Prostate gland (tissue), 2 donors: ENCODE results near the gene BDKRB2. TPM values are rescaled to one million over a fixed set of nuclear protein-coding genes. Genes with fewer than 3 reads are reported as not detected.

ENCODE experiments used
- DNase-seq: peaks from one replicate; pipeline ENCODE4 v3.0.0-alpha.2; 2019; ENCODE audit warnings: low spot score
- H3K27ac ChIP-seq, 2 donors: fragments of 200-600 bp; sonication (generic); 2 replicates each; pipeline ENCODE4 v1.5.1; 2017 to 2019
- H3K27me3 ChIP-seq: fragments of 200-600 bp; sonication (generic); replicated peaks from 2 replicates; pipeline ENCODE4 v1.5.1; 2019; ENCODE audit not compliant: insufficient read depth
- H3K36me3 ChIP-seq, 2 donors: fragments of 200-600 bp; sonication (generic); 1 replicate in 1 of 2; 2 replicates in 1 of 2; pipeline versions ENCODE4 v1.5.1 to v1.8.1; 2017 to 2019
- H3K4me1 ChIP-seq: fragments of 200-600 bp; sonication (generic); replicated peaks from 2 replicates; pipeline ENCODE4 v1.5.1; 2019
- H3K4me3 ChIP-seq, 2 donors: fragments of 200-600 bp; sonication (generic); 2 replicates each; pipeline ENCODE4 v1.5.1; 2017 to 2019
- H3K9me3 ChIP-seq: fragments of 200-600 bp; sonication (generic); 2 replicates; pipeline ENCODE4 v1.5.1; 2017
- CTCF ChIP-seq, 4 experiments: fragments of 200-600 bp in 2 of 4; fragments of 450-650 bp in 2 of 4; sonication (generic) in 2 of 4; IDR thresholded peaks; 1 replicate in 3 of 4; 2 replicates in 1 of 4; pipeline ENCODE4 v1.5.1; 2016 to 2019; ENCODE audit warnings: antibody characterized with exemption in 4 of 4, mild to moderate bottlenecking in 2 of 4, moderate library complexity in 2 of 4
- POLR2A ChIP-seq: fragments of 450-650 bp; IDR thresholded peaks from one replicate; pipeline ENCODE4 v1.6.1; 2016; ENCODE audit warnings: antibody characterized with exemption, mild to moderate bottlenecking
- POLR2AphosphoS5 ChIP-seq: sonication (generic); formaldehyde crosslinking; IDR thresholded peaks from one replicate; pipeline ENCODE4 v1.6.1; 2017; ENCODE audit warnings: antibody characterized with exemption
- WGBS: methylation state at CpG from one replicate; pipeline ENCODE4 v1.1.5; 2018; 5-methylcytosine and 5-hydroxymethylcytosine counted together
- intact Hi-C: fragments of 100-400 bp; cut with DNase I; formaldehyde crosslinking; loops from one replicate; pipeline ENCODE4 v1.14.2; 2022
- total RNA-seq, 2 donors: library from RNA; depleted of rRNA; stranded (reverse); fragments of >200 nt; gene quantifications; one replicate each; pipeline ENCODE4 v1.1.0, GENCODE V29; 2016

Gene BDKRB2
- total RNA-seq, 2 donors from 2014 or later, result 0.97 to 1.2 TPM

DNA sequence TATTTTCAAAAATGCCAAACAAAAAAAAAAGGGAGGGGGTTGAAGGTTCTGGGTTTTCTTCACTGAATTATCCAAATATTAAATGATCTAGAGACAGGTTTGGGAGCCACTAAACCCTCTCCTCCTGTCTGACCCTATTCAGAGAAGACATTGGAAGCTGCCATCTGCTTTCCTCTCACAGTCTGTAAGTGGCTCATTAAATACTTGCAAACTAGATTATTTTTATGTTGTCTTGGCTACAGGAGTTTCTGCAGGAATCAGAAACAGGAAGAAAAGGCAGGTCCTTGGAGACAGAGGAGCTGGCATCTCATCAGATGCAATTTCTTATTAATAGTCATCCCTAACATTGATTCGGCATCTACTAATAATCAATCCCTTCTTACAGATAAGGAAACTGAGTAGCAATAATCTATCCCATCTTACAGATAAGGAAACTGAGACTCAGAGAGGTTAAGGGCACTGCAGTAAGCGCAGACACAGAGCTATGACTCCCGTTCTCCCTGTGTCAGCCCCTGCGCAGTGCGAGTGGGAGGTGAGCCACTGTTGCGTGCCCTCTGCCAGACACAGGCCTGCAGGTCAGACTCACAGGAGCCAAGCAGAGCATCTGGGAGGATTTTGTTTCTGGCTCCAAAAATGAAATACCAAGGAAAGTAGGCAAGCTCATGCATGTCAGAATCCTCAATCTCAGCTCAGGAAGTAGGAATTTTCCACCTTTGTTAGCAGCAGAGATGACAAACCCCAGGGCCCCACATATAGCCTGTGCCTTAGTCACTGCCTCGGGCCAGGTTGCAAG, 11.0 kb downstream of the BDKRB2 start:
- intact Hi-C loops, result no loop called here
- H3K9me3 ChIP-seq, result no peaks in the 10 kb centered on the region
- H3K27me3 ChIP-seq, result no peaks in the 10 kb centered on the region

GRCh38 chr14:96216627-96217026, 12.0 kb downstream of the BDKRB2 start:
- no peaks in the 10 kb centered on the region for H3K4me1 ChIP-seq

More for the DNA sequence above, 11.0 kb downstream of the BDKRB2 start:
- Histone ChIP-seq H3K4me1 (no peaks in the 10 kb centered on the region), H3K27ac (no peak overlapping the region), H3K36me3 (no peaks in the 10 kb centered on the region), H3K4me3 (no peak overlapping the region)
- 68% methylated on average over 7 of the region's 7 CpGs for WGBS
- TF ChIP-seq POLR2AphosphoS5 (no peak), POLR2A (no peak), CTCF (IDR thresholded peaks at IDR 0.05) (no peak)
- no peak for DNase-seq

GRCh38 chr14:96217376-96217913, 12.8 kb downstream of the BDKRB2 start:
- no peak for TF ChIP-seq CTCF (IDR thresholded peaks at IDR 0.05)
- no peak for TF ChIP-seq POLR2A
- no peak for TF ChIP-seq POLR2AphosphoS5
- no peak overlapping the region for H3K4me3 ChIP-seq
- no peak overlapping the region for H3K27ac ChIP-seq
- no peaks in the 10 kb centered on the region for H3K4me1 ChIP-seq
- DNase-seq, result no peak
- no peaks in the 10 kb centered on the region for H3K27me3 ChIP-seq
- WGBS, result 80% methylated on average over 8 of the region's 8 CpGs
- intact Hi-C loops, result no loop called here
- no peaks in the 10 kb centered on the region for H3K9me3 ChIP-seq
- H3K36me3 ChIP-seq, result no peaks in the 10 kb centered on the region

More at GRCh38 chr14:96216627-96217026, 12.0 kb downstream of the BDKRB2 start:
- no peak overlapping the region for H3K27ac ChIP-seq
- intact Hi-C loops, result no loop called here
- no peaks in the 10 kb centered on the region for H3K9me3 ChIP-seq
- no peaks in the 10 kb centered on the region for H3K27me3 ChIP-seq
- no peak overlapping the region for H3K4me3 ChIP-seq
- no peaks in the 10 kb centered on the region for H3K36me3 ChIP-seq
- DNase-seq, result no peak
- WGBS, result 86% methylated on average over 1 of the region's 1 CpG
- no peak for TF ChIP-seq POLR2AphosphoS5
- no peak for TF ChIP-seq CTCF (IDR thresholded peaks at IDR 0.05)
- TF ChIP-seq POLR2A, result no peak

GRCh38 chr14:96221109-96221650, 16.5 kb downstream of the BDKRB2 start:
- 24% methylated on average over 7 of the region's 7 CpGs for WGBS
- Histone ChIP-seq H3K36me3 (no peaks in the 10 kb centered on the region), H3K4me1 (no peaks in the 10 kb centered on the region), H3K27me3 (no peaks in the 10 kb centered on the region), H3K4me3 (no peak overlapping the region), H3K27ac (no peak overlapping the region), H3K9me3 (no peaks in the 10 kb centered on the region)
- peak; percentile 24 for DNase-seq
- TF ChIP-seq CTCF (IDR thresholded peaks at IDR 0.05) (no peak), POLR2AphosphoS5 (peak; percentile 70)
- intact Hi-C loops, result no loop called here

GRCh38 chr14:96221841-96222240, 17.2 kb downstream of the BDKRB2 start:
- Histone ChIP-seq H3K27ac (no peak overlapping the region), H3K4me3 (no peak overlapping the region), H3K4me1 (no peaks in the 10 kb centered on the region), H3K27me3 (no peaks in the 10 kb centered on the region), H3K9me3 (no peaks in the 10 kb centered on the region), H3K36me3 (no peaks in the 10 kb centered on the region)
- no peak for TF ChIP-seq POLR2AphosphoS5
- no peak for TF ChIP-seq CTCF (IDR thresholded peaks at IDR 0.05)
- no peak for TF ChIP-seq POLR2A
- intact Hi-C loops, result no loop called here
- DNase-seq, result no peak
- 88% methylated on average over 8 of the region's 8 CpGs for WGBS
